Dedifferentiated amniotic fluid mesenchymal stem cell (primary cell): Measurements from ENCODE around the gene TTC23.
"Not testable (repeated sequence)": the region's sequence is repeated elsewhere in the genome, so short reads cannot be mapped to it uniquely, and the experiment has no call there.

Experiments
- DNase-seq: peaks from one replicate; pipeline ENCODE4 v3.0.0-alpha.2; 2016; ENCODE audit errors: extremely low spot score

The TTC23 gene

DNA sequence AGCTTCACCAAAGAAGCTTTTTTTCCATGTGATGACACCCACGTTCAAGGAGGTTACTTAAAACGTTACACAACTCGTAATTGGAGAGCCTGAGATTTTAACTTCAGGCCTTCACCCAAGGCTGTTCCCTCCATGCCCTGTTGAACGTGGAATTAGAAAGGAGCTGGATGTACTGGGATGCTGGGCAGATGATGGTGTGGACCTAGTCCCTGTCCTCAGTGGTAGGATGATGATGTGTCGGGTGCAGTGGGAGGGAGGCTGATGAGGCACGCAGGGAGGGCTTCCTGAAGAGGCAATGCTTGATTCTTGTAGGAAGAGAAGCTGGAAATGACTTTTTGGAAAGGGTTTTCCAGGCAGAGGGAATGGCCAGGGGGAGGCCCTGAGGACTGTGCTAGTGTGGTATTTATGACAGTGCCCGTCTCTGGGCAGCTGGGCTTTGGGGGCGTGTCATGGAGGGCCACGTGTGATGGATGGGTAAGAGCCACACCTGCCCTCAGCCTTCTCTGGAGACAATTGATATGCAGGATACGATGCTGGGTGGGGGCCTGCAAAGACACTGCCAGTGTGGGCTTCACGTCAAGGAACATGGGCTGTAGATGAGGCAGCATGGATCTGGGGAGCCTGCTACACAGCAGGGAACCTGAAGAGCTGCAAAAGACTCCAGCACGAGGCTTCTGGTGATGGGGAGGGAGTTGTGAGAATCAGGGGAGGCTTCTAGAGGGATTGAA lies 129.2 kb downstream of the TTC23 start:
- DNase-seq, result no peak

DNA sequence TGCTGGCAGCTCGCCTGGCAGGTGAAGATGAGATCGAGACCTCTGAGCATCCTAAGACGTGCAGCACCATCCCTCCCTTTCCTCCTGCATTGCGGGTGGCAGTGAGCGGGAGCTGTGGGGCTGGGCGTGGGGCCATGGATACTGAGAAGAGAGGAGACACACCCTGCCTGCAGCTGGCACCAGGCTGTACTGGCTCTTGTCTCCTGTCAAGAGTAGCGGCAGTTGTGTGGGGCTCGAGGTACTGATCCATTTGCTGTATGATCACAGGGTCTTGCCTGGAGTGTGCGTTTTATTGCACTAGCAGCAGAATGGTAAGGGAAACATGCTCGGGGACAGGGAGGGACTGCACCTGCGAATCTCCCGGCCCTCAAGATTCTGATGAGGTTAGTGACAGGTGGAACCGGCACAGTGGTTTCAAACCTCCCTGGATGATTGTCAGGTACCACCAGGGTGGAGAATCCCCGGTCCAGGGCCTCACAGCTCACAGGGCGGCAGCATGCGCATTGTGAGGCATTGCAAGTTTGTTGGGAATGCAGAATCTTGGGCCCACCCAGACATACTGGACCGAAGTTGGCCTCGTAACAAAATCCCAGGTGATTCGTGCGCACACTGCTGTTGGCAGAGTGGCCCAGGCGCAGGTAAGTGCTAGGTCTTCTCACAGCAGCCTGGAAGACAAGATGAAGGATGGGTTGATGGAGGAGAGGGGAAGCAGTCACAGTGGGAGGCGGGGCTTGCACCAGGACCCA lies 130.4 kb downstream of the TTC23 start:
- DNase-seq, result no peak

DNA sequence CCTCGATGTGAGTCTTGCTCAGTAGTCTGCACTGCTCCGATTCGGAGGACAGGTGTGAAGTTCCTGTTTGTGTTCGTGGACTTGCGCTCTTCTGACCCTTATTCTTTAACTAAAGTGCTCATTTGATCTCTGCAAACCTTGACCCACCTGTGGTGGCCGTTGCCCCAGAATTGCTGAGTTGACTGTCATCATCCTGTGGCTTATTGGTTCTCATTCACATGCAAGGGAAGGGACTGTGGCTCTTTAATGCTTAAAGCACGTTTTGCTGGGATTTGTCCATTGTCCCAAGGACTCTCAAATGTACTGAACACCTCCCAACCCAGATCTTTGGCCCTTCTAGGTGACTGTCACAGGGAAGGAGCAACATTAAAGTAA lies 131.1 kb downstream of the TTC23 start:
- DNase-seq, result no peak

DNA sequence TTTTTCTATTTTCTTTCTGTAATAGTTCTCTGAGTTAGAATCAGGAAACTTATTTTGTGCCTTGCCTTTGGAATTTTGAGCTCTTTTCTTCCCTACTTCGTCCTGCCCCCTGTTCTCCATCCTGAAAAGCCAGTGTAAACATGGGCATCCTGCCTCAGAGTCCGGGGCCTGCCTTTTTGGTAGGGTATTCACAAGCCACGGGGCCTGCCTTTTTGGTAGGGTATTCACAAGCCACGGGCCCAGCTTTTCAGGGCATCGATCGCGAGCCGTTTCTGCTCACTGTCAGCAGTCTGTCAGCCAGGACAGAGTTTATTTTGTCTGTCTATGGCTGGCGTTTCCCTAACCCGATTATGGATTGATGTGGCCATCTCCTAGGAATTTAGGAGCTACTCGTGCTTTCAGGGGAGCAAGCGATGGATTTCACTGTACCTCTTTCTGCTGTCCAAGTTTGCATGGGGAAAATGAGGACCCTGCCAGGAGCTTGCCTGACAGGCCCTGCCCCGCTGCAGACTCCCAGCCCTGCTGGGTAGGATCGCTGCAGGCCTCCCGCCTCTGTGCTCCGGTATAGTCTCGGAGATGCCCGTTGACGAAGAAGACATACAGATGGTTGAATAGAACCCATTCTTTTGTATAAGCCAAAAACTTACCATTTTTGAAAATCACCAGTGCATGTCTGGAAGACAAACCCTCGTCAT lies 131.7 kb downstream of the TTC23 start:
- DNase-seq, result no peak

DNA sequence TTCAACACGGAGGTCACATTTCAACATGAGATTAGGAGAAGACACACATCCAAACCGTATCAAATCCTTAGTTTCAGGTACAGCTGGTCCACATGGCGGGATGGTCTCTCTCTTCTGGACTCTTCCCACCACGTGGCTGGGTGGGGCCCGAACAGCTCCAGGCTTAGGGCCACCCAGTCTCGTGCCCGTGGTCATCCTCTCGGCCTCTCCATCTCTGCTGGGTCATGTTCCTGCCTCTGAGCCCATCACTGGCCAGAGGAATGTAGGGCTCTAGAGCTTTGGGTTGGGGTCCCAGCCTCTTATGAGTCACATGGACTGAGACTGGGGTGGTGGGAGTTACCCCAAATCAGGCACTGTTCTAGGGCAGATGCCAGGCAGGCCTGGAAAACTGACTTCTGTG lies 132.3 kb downstream of the TTC23 start:
- DNase-seq, result no peak

DNA sequence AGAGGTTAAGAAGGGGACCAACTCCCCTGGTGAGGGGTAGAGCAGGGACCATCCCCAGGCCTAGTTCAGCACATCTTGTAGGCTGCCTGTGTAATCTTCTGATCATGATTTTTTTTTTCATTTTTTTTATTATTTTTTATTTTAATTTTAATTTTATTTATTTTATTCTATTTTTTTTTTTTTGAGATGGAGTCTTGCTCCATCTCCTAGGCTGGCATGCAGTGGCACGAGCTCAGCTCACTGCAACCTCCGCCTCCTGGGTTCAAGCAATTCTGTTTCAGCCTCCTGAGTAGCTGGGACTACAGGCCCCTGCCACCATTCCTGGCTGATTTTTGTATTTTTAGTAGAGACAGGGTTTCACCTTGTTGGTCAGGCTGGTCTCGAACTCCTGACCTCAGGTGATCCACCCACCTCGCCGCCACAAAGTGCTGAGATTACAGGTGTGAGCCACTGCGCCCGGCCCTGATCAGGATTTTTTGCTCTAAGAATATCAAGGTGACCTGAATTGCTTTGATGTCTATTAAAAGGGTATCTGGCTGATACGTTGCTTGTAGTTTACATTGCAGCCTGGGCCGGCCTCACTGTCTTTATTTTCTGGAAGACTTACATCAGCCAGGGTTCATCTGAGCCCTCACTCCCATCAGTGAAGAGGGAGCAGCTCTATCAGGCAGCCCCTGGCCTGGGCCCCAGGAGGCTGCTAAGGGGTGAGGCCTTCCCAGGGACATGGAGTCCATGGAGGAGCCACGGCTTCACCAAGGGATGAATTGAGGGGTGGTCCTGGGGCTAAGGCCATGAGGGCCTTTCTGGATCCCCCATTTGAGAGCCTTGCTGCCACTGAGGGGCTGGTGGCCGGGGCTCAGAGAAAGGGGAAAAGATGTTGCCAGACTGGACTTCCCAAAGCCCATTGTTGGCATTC lies 133.8 kb downstream of the TTC23 start:
- DNase-seq, result no peak

DNA sequence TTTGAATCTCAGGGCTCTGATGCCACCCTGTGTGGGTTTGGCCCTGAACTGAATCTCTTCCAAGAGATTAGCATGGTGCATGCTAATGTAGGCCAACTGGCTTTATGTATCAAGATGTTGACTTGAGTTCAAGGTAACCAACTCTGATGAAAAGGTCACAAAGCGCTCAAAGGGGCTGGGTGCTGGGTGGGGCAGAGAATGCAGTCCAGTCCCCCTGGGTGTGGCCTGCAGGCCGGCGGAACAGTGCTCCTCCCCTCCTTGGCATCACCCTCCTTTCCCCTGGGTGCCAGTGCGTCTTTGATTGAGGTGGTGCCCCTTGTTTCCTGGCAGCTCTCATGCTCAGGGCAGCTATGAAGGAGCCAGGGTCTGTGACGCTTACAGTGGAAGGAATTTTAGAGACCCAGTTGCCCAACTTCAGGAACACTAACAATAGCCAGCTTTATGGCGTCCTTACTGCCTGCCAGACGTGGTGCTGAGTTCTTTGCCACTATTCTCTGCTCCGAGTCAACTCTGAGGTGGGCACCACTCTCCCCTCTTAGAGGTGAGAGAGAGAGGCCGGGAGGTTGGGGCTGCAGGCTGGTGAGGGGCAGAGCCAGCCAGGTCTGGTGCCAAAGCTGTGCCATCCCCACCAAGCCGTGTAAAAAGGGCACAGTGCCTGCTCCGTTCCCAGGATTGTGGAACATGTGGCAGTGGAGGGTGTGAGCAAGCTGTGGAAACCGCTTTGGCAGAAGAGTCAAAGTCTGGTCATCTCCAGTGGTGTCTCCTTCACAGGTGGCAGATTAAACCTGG lies 134.7 kb downstream of the TTC23 start:
- DNase-seq, result no peak

DNA sequence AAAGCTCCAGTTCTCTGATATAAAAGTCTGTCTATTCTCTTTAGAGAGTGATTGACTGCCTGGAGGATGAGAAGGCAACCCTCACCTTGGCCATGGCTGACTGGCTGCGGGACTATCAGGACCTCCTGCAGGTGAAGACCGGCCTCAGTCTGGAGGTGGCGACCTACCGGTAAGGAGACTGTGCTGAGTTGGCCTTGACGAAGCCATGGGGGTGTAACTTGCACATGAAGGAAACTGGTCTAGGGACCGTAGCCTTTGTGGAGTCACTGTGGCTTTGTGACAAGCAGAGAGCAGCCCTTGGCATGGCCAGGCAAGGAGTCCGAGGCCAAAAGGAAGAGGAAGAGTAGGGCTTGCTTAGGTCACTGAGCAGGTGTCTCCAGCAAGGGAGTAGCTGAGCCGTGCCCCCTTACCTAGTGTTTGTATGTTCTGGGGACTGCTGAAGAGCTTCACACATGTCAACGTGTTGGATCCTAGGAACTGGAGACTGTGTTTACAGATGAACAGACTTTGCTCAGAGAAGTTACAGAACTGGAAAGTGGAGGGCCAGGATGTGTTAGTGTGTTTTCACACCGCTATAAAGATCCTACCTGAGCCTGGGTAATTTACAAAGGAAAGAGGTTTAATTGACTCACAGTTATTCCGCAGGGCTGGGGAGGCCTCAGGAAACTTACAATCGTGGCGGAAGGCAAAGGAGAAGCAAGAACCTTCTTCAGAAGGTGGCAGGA lies 135.7 kb downstream of the TTC23 start:
- DNase-seq, result no peak

DNA sequence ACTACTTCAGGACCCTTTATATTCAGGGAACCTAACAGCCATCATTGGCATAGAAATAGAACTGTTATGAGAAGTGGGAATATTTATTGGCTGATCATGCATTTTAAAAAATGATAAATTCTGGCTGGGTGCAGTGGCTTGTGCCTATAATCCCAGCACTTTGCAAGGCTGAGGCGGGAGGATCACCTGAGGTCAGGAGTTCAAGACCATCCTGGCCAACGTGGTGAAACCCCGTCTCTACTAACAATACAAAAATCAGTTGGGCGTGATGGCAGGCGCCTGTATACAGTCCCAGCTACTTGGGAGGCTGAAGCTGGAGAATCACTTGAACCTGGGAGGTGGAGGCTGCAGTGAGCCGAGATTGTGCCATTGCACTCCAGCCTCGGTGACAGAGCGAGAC lies 137.7 kb downstream of the TTC23 start:
- not testable (repeated sequence) for DNase-seq

DNA sequence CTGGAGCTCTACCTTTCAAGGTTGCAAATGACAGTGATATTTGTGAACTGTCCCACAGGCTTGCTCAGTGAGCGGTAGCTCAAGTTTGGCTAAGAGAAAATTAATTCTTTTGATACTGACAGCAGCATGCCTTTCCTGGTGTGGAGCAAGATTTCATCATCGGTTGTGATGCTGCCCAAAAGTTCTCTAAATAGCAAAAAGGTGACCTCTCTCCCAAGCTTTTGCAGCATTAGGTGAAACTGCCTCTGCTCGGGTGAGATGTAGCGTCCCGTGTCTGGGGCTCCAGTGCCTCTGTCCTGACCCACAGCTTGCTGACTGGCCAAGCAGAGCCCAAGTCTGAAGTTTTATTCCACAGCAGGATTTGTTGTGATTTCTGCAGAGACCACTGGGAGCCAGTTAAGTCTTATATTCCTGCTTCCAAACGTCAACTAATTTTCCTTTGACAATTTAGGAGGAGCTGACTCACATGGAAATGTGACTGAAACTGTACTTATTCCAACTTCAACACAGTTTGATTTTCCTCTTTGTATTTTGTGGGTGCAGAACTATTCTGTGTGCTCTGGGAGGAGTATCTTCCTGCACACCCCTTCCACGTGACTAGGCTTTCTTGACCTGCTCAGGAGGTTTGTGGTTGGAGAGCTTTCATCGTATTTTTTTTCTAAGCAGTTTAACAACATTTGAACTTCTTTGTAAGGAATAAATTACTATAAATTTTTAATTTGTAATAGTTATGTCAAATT lies 138.6 kb downstream of the TTC23 start:
- peak; percentile 32 for DNase-seq

DNA sequence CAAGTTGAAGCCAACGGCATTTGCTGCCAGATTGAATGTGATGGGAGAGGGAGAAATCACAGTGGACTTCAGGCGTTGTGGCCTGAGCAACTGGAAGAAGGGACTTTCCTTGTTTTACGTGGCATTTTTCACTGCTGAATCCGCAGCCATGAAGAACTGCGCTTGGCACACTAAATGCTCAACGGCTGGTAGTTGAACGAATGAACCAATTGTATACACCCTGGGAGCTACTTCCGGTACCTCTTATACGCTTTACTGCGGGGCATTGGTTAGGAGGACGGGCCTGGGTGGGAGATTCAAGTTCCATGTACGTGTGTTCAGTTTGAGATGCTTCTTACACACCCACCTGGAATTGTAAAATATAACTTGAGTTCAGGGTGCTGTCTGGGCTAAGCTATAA lies 139.3 kb downstream of the TTC23 start:
- no peak for DNase-seq

DNA sequence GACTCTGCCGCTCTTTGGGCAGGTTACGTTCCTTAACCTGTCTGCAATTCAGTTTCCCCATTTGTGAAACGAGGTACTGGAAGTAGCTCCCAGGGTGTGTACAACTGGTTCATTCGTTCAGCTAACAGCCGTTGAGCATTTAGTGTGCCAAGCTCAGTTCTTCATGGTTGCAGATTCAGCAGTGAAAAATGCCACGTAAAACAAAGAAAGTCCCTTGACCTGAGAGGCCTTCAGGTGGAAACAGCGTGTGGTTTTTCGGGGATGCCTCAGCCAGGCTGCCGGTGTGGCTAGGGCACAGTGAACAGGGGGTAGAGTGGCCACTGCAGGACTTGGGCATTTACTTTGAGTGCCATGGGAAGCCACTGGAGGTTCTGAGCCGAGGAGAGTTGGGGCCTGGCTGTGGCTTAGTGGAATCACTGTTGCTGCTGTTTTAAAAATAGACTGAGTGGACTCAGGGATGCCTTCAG lies 139.8 kb downstream of the TTC23 start:
- DNase-seq, result no peak

DNA sequence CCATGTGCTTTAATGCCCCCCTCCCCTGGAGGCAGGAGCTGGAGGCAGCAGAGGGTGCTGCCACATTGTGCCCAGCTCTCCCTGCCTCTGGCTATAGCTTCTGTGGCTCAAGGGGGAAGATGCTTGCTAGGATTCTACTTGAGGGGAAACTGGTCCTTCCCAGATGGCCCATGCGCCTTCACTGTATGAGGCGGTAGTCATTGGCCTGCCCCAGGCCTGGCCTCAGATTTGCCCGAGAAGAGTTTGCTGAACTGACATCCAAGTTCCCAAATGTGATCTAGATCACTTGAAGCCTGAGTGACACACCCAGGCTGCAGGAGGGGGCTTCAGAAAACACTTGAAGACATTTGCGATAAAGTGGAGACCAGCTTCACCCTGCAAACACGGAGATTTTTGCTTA lies 140.4 kb downstream of the TTC23 start:
- no peak for DNase-seq

DNA sequence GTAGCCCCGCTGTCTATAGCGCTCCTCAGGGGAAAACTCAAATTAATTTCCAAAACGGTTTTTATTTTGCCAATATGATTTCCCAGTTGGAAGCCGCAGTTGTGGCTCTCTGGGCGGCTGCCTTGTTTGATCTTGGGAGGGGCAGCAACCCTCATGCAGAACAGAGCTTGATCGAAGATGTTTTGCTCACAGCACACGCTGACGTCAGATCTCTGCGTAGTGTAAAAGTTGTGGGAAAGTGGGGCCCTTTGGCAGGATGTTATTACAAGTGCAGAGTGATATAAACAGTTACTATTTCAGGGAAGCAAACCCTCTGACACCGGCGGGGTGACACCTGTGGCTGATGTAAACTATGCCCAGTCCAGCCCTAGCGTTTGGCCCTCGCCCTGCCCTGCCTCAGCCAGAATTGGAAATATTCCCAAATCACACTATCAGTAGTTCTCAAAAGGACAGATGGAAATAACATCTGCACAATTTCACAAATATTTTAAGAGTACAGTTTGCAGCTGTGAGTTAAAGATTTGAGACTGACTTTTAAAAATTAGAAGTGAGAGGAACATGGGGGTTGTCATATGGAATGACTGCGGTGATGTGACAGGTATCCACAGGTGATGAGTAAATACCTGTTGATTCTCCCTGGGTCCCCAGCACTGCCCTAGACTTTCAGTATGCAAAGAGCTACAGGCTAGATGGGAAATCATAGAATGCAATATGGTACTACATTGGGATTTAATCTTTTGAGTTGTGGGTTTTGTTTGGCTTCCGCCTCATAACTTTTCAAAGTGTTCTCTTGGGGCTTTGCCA lies 142.8 kb downstream of the TTC23 start:
- DNase-seq, result no peak

DNA sequence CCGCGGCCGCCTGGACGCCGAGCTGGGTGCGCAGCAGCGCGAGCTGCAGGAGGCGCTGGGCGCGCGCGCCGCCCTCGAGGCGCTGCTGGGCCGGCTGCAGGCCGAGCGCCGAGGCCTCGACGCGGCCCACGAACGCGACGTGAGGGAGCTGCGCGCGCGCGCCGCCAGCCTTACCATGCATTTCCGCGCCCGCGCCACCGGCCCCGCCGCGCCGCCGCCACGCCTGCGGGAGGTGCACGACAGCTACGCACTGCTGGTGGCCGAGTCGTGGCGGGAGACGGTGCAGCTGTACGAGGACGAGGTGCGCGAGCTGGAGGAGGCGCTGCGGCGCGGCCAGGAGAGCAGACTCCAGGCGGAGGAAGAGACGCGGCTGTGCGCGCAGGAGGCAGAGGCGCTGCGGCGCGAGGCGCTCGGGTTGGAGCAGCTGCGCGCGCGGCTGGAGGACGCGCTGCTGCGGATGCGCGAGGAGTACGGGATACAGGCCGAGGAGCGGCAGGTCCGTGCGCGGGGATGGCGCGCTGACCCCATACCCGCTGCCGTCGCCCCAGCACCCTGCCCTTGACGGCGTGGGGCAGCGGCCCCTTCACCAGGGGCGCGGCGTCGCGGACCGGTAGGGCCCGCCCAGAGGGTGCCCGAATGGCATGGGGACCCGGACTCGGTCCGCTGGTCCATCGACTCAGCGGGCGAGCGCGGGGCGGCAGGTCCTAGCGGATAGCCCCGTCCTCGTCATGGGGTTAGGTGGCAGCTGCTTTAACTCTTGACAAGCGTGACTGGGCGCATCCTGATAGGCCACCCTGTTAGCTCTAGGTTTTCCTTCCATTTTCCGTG lies 143.7 kb downstream of the TTC23 start:
- no peak for DNase-seq

DNA sequence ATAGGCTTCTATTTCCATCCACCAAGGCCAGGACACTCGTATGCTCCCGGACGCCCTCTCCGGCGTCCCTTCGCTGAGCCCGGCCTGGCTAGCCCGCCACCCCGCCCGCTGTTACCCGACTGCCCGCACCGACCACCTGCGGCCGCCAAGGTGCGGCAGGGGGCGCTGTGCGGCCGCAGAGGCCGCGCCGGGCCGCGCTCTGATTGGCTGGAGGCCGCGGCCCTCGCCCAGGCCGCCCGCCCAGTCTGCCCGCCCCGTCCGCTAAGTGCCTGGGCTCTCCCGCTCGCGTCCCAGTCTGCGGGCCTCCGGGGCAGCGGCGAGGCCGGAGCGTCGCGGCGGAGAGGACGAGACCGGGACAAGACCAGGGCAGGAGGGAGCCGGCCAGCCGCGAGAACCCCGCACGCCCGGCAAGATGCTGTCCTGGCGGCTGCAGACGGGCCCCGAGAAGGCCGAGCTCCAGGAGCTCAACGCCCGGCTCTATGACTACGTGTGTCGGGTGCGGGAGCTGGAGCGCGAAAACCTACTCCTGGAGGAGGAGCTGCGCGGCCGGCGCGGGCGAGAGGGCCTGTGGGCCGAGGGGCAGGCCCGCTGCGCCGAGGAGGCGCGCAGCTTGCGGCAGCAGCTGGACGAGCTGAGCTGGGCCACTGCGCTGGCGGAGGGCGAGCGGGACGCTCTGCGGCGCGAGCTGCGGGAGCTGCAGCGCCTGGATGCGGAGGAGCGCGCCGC lies 144.4 kb downstream of the TTC23 start, which contains the start of gene SYNM:
TSS of gene SYNM (plus strand) at position 293 of the 726 bp plus-strand sequence. CDS start at position 413, 120 bp downstream.
- peak; percentile 28 for DNase-seq

DNA sequence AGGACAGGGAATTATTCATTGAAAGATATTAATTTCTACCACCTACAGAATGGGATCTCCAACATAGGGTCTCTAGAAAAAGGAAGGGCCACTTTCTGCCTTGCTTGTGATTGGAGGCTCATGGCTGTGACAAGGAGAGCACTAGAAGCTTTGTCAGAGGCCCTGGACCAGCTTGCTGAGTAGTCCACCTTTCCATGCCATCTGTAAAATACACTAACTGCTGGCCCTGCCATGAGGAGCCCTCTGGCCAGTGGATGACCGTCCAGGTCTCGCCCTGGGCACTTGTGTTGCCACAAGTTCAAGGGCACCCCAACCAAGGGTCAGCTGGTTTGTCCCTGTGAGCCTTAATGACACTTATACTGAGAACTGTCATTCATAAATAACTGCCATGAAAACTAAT lies 146.1 kb downstream of the TTC23 start:
- DNase-seq, result no peak
